ENCODE results near the gene XRN2.

Gene XRN2

GRCh38 chr20:21312813-21313474 lies 9.8 kb downstream of the XRN2 start:
- in situ Hi-C loops (cut with MboI; ENCODE audit: low sequenced_read_pairs): no loop called here
- Histone ChIP-seq H3K36me3 (replicated peaks) (peaks cover 4% of the 10 kb centered on the region; the same call in 1 of the 2 replicates), H3K9me3 (no peaks in the 10 kb centered on the region), H3K4me1 (peaks cover 10% of the 10 kb centered on the region; the same call in 1 of the 2 replicates), H3K27me3 (ENCODE audit: low read depth) (no peaks in the 10 kb centered on the region), H3K4me3 (no peak overlapping the region)
- DNase-seq (ENCODE audit: low spot score in 2 of 2): no peak

- Histone ChIP-seq H3K27me3 (ENCODE audit: low read depth) (no peaks in the 10 kb centered on the region), H3K9me3 (no peaks in the 10 kb centered on the region), H3K4me3 (no peak overlapping the region), H3K4me1 (no peaks in the 10 kb centered on the region), H3K36me3 (replicated peaks) (no peaks in the 10 kb centered on the region)
- DNase-seq (ENCODE audit: low spot score in 2 of 2): no peak
- in situ Hi-C loops (cut with MboI; ENCODE audit: low sequenced_read_pairs): no loop called here
These were observed 12.0 kb downstream of the XRN2 start for GRCh38 chr20:21315138-21315537.

- Histone ChIP-seq H3K27me3 (ENCODE audit: low read depth) (no peaks in the 10 kb centered on the region), H3K4me1 (peaks cover 17% of the 10 kb centered on the region), H3K4me3 (no peak overlapping the region), H3K9me3 (peaks cover 5% of the 10 kb centered on the region; the same call in 1 of the 2 replicates), H3K36me3 (replicated peaks) (peaks cover 3% of the 10 kb centered on the region; the same call in 1 of the 2 replicates)
- no peak for DNase-seq (ENCODE audit: low spot score in 2 of 2)
- in situ Hi-C loops (cut with MboI; ENCODE audit: low sequenced_read_pairs): no loop called here
These were observed 19.1 kb downstream of the XRN2 start for GRCh38 chr20:21322083-21322710.

GRCh38 chr20:21322921-21323331 lies 19.8 kb downstream of the XRN2 start:
- peaks cover 3% of the 10 kb centered on the region; the same call in 1 of the 2 replicates for H3K36me3 ChIP-seq (replicated peaks)
- no peaks in the 10 kb centered on the region for H3K27me3 ChIP-seq (ENCODE audit: low read depth)
- H3K4me3 ChIP-seq: no peak overlapping the region
- in situ Hi-C loops (cut with MboI; ENCODE audit: low sequenced_read_pairs): no loop called here
- DNase-seq (ENCODE audit: low spot score in 2 of 2): no peak
- peaks cover 5% of the 10 kb centered on the region; the same call in 1 of the 2 replicates for H3K9me3 ChIP-seq
- H3K4me1 ChIP-seq: peaks cover 17% of the 10 kb centered on the region

GRCh38 chr20:21323640-21324039 lies 20.5 kb downstream of the XRN2 start:
- peaks cover 17% of the 10 kb centered on the region for H3K4me1 ChIP-seq
- H3K27me3 ChIP-seq (ENCODE audit: low read depth): no peaks in the 10 kb centered on the region
- H3K4me3 ChIP-seq: no peak overlapping the region
- in situ Hi-C loops (cut with MboI; ENCODE audit: low sequenced_read_pairs): no loop called here
- H3K9me3 ChIP-seq: peaks cover 5% of the 10 kb centered on the region; the same call in 1 of the 2 replicates
- peak; percentile 29 to 35 for DNase-seq (ENCODE audit: low spot score in 2 of 2)
- H3K36me3 ChIP-seq (replicated peaks): peaks cover 3% of the 10 kb centered on the region; the same call in 1 of the 2 replicates

- peak in 1 of 2 experiments; percentile 41 for DNase-seq (ENCODE audit: low spot score in 2 of 2)
- Histone ChIP-seq H3K27me3 (ENCODE audit: low read depth) (no peaks in the 10 kb centered on the region), H3K9me3 (peaks cover 5% of the 10 kb centered on the region; the same call in 1 of the 2 replicates), H3K4me1 (peaks cover 17% of the 10 kb centered on the region), H3K4me3 (no peak overlapping the region), H3K36me3 (replicated peaks) (peaks cover 3% of the 10 kb centered on the region; the same call in 1 of the 2 replicates)
- in situ Hi-C loops (cut with MboI; ENCODE audit: low sequenced_read_pairs): no loop called here
These were observed 21.0 kb downstream of the XRN2 start for GRCh38 chr20:21324126-21324525.

- no peaks in the 10 kb centered on the region for H3K27me3 ChIP-seq (ENCODE audit: low read depth)
- H3K9me3 ChIP-seq: peaks cover 5% of the 10 kb centered on the region; the same call in 1 of the 2 replicates
- in situ Hi-C loops (cut with MboI; ENCODE audit: low sequenced_read_pairs): no loop called here
- H3K36me3 ChIP-seq (replicated peaks): peaks cover 3% of the 10 kb centered on the region
- H3K4me3 ChIP-seq: no peak overlapping the region
- H3K4me1 ChIP-seq: peaks cover 17% of the 10 kb centered on the region
- DNase-seq (ENCODE audit: low spot score in 2 of 2): no peak
These were observed 22.2 kb downstream of the XRN2 start for GRCh38 chr20:21325296-21325695.

- peaks cover under 1% of the 10 kb centered on the region; the same call in 1 of the 2 replicates for H3K9me3 ChIP-seq
- H3K4me1 ChIP-seq: peaks cover 17% of the 10 kb centered on the region
- H3K27me3 ChIP-seq (ENCODE audit: low read depth): no peaks in the 10 kb centered on the region
- in situ Hi-C loops (cut with MboI; ENCODE audit: low sequenced_read_pairs): no loop called here
- DNase-seq (ENCODE audit: low spot score in 2 of 2): no peak
- peaks cover 16% of the 10 kb centered on the region for H3K36me3 ChIP-seq (replicated peaks)
- H3K4me3 ChIP-seq: no peak overlapping the region
These were observed 23.6 kb downstream of the XRN2 start for GRCh38 chr20:21326700-21327099.

GRCh38 chr20:21336455-21337151 lies 33.5 kb downstream of the XRN2 start:
- no peaks in the 10 kb centered on the region for H3K27me3 ChIP-seq (ENCODE audit: low read depth)
- no peak overlapping the region for H3K4me3 ChIP-seq
- no peak for DNase-seq (ENCODE audit: low spot score in 2 of 2)
- H3K36me3 ChIP-seq (replicated peaks): peaks cover 64% of the 10 kb centered on the region
- no peaks in the 10 kb centered on the region for H3K9me3 ChIP-seq
- in situ Hi-C loops (cut with MboI; ENCODE audit: low sequenced_read_pairs): no loop called here
- peaks cover 6% of the 10 kb centered on the region for H3K4me1 ChIP-seq

GRCh38 chr20:21338291-21338690 lies 35.2 kb downstream of the XRN2 start:
- in situ Hi-C loops (cut with MboI; ENCODE audit: low sequenced_read_pairs): no loop called here
- no peak overlapping the region for H3K4me3 ChIP-seq
- DNase-seq (ENCODE audit: low spot score in 2 of 2): no peak
- H3K36me3 ChIP-seq (replicated peaks): peaks cover 47% of the 10 kb centered on the region
- no peaks in the 10 kb centered on the region for H3K27me3 ChIP-seq (ENCODE audit: low read depth)
- no peaks in the 10 kb centered on the region for H3K9me3 ChIP-seq
- peaks cover 6% of the 10 kb centered on the region for H3K4me1 ChIP-seq

GRCh38 chr20:21339499-21339898 lies 36.4 kb downstream of the XRN2 start:
- Histone ChIP-seq H3K27me3 (ENCODE audit: low read depth) (no peaks in the 10 kb centered on the region), H3K36me3 (replicated peaks) (peaks cover 39% of the 10 kb centered on the region)
- no peak for DNase-seq (ENCODE audit: low spot score in 2 of 2)

GRCh38 chr20:21340991-21341697 lies 38.0 kb downstream of the XRN2 start:
- H3K4me1 ChIP-seq: peaks cover 6% of the 10 kb centered on the region
- H3K36me3 ChIP-seq (replicated peaks): peaks cover 25% of the 10 kb centered on the region
- no peak overlapping the region for H3K4me3 ChIP-seq
- in situ Hi-C loops (cut with MboI; ENCODE audit: low sequenced_read_pairs): no loop called here
- no peaks in the 10 kb centered on the region for H3K9me3 ChIP-seq
- peak; percentile 16 to 76 for DNase-seq (ENCODE audit: low spot score in 2 of 2)
- H3K27me3 ChIP-seq (ENCODE audit: low read depth): no peaks in the 10 kb centered on the region

More at GRCh38 chr20:21339499-21339898, 36.4 kb downstream of the XRN2 start:
- no peak overlapping the region for H3K4me3 ChIP-seq
- in situ Hi-C loops (cut with MboI; ENCODE audit: low sequenced_read_pairs): no loop called here
- no peaks in the 10 kb centered on the region for H3K9me3 ChIP-seq
- H3K4me1 ChIP-seq: peaks cover 6% of the 10 kb centered on the region

- DNase-seq (ENCODE audit: low spot score in 2 of 2): no peak
- Histone ChIP-seq H3K4me1 (peaks cover 6% of the 10 kb centered on the region), H3K36me3 (replicated peaks) (peaks cover 24% of the 10 kb centered on the region), H3K9me3 (no peaks in the 10 kb centered on the region), H3K4me3 (no peak overlapping the region), H3K27me3 (ENCODE audit: low read depth) (no peaks in the 10 kb centered on the region)
- in situ Hi-C loops (cut with MboI; ENCODE audit: low sequenced_read_pairs): no loop called here
These were observed 39.7 kb downstream of the XRN2 start for GRCh38 chr20:21342656-21343345.
